K562 (cell line): ENCODE data around the gene SHISAL1. TPM values are rescaled to one million over a fixed set of nuclear protein-coding genes. Genes with fewer than 3 reads are reported as not detected.

Source experiments
- ATAC-seq: fragments of 200-7000 bp; cut with Tn5 transposase; 3 replicates; pipeline ENCODE4 v1.9.1; 2020; ENCODE audit warnings: moderate library complexity
- BruUV-seq: library from RNA; stranded (reverse); fragments of 400-500 nt; replicated peaks from 2 replicates; lab custom pipeline; 2021; lab: Mats Ljungman, UMichigan
- CTCF ChIA-PET: fragments of 300-600 bp; formaldehyde crosslinking; extraction: SDS; loops from one replicate; lab custom pipeline; 2021; ENCODE audit warnings: low intra/inter-chr PET ratio; lab: Yijun Ruan, JAX
- POLR2A ChIA-PET: fragments of 300-600, 350-650 bp; sonication (Branson Sonifier 250); formaldehyde crosslinking; extraction: SDS; loops from one replicate; lab custom pipeline; 2021; ENCODE audit warnings: antibody characterized with exemption, inconsistent platforms; lab: Yijun Ruan, JAX
- DNase-seq, 4 experiments: peaks; one replicate each; pipeline versions ENCODE4 v3.0.0 to v3.0.0-alpha.2; 2011 to 2018; ENCODE audit warnings: low spot score in 3 of 4, mixed read lengths in 3 of 4; ENCODE audit errors: extremely low read depth in 1 of 4
- FAIRE-seq: peaks from 2 replicates; lab custom pipeline; 2011; peaks lifted over from hg19 to GRCh38; lab: Jason Lieb, UNC
- H2AFZ ChIP-seq: 2 replicates; pipeline ENCODE4 v1.6.0; 2011; ENCODE audit warnings: low read depth, low read length, control low read depth, inconsistent platforms
- H3K27ac ChIP-seq: fragments of 200-600 bp; 3 replicates; pipeline ENCODE4 v1.8.0; 2011; ENCODE audit warnings: low read depth, mild to moderate bottlenecking, control low read depth, inconsistent platforms, low read length, moderate library complexity, mixed read lengths; ENCODE audit errors: extremely low read depth
- H3K27me3 ChIP-seq, 2 experiments: fragments of 300-600 bp in 1 of 2; 2 replicates in 1 of 2; 3 replicates in 1 of 2; pipeline versions ENCODE4 v1.6.0 to v1.8.0; 2011; ENCODE audit warnings: inconsistent platforms in 2 of 2, low read length in 2 of 2, mild to moderate bottlenecking in 1 of 2, mixed read lengths in 1 of 2, moderate library complexity in 1 of 2; ENCODE audit not compliant: control insufficient read depth in 2 of 2, insufficient read depth in 2 of 2
- H3K36me3 ChIP-seq: fragments of 300-600 bp; 3 replicates; pipeline ENCODE4 v1.8.0; 2011; ENCODE audit warnings: mild to moderate bottlenecking, low read length, inconsistent platforms; ENCODE audit not compliant: control insufficient read depth, insufficient read depth
- H3K4me1 ChIP-seq, 2 experiments: fragments of 200-600 bp in 1 of 2; replicated peaks in 1 of 2; 2 replicates in 1 of 2; 3 replicates in 1 of 2; pipeline versions ENCODE4 v1.5.1 to v1.8.0; 2011; ENCODE audit warnings: inconsistent platforms in 2 of 2, low read length in 2 of 2, mild to moderate bottlenecking in 1 of 2, mixed read lengths in 1 of 2, moderate library complexity in 1 of 2; ENCODE audit not compliant: control insufficient read depth in 2 of 2, insufficient read depth in 2 of 2
- H3K4me2 ChIP-seq: 2 replicates; pipeline ENCODE4 v1.6.1; 2011; ENCODE audit warnings: low read length, control low read depth, inconsistent platforms, mixed read lengths; ENCODE audit not compliant: insufficient read depth
- H3K4me3 ChIP-seq: fragments of 200-600 bp; sonication (generic), shearing (Covaris generic); 2 replicates; pipeline ENCODE4 v1.5.1; 2016; ENCODE audit warnings: control low read depth, inconsistent platforms
- H3K79me2 ChIP-seq: fragments of 200-600 bp; 3 replicates; pipeline ENCODE4 v1.8.0; 2011; ENCODE audit warnings: low read length, inconsistent platforms; ENCODE audit not compliant: control insufficient read depth, insufficient read depth
- H3K9ac ChIP-seq, 2 experiments: 2 replicates each; pipeline versions ENCODE4 v1.6.0 to v1.6.1; 2011; ENCODE audit warnings: low read depth in 2 of 2, low read length in 2 of 2, control low read depth in 1 of 2, inconsistent platforms in 1 of 2, mild to moderate bottlenecking in 1 of 2, mixed read lengths in 1 of 2; ENCODE audit not compliant: insufficient read depth in 1 of 2
- H3K9me1 ChIP-seq: one replicate; pipeline ENCODE4 v1.6.0; 2011; ENCODE audit warnings: inconsistent platforms, mild to moderate bottlenecking, low read length, moderate library complexity; ENCODE audit not compliant: control insufficient read depth, insufficient read depth
- H3K9me3 ChIP-seq: replicated peaks from 2 replicates; pipeline ENCODE4 v1.5.1; 2011; ENCODE audit warnings: low read depth, low read length, inconsistent platforms; ENCODE audit not compliant: control insufficient read depth, insufficient read depth
- H4K20me1 ChIP-seq: replicated peaks from 2 replicates; pipeline ENCODE4 v1.6.1; 2011; ENCODE audit warnings: low read length, inconsistent platforms, mixed read lengths; ENCODE audit not compliant: control insufficient read depth, insufficient read depth
- HIVEP1 ChIP-seq: fragments of 250-450 bp; sonication (Bioruptor Pico); IDR thresholded peaks from 2 replicates; pipeline ENCODE4 v1.4.0; 2020; ENCODE audit warnings: mild to moderate bottlenecking
- MAX ChIP-seq: sonication (generic); formaldehyde crosslinking; IDR thresholded peaks from 2 replicates; pipeline ENCODE4 v1.9.0; 2022; ENCODE audit warnings: mild to moderate bottlenecking, missing genetic modification reagents
- PATZ1 ChIP-seq: fragments of 250-450 bp; sonication (Bioruptor Pico); IDR thresholded peaks from 2 replicates; pipeline ENCODE4 v1.5.0; 2020; ENCODE audit warnings: mild to moderate bottlenecking, borderline replicate concordance
- ZNF140 ChIP-seq: fragments of 250-450 bp; sonication (Bioruptor Pico); IDR thresholded peaks from 2 replicates; pipeline ENCODE4 v1.8.0; 2021; ENCODE audit warnings: moderate library complexity, mild to moderate bottlenecking, inconsistent platforms
- ZNF274 ChIP-seq: IDR thresholded peaks from 2 replicates; pipeline ENCODE4 v1.6.1; 2011; ENCODE audit warnings: low read depth, mild to moderate bottlenecking, low read length, moderate library complexity, borderline replicate concordance
- ZNF347 ChIP-seq: fragments of 450-650 bp; formaldehyde crosslinking; IDR thresholded peaks from 2 replicates; pipeline ENCODE4 v1.4.0; 2020; ENCODE audit warnings: low read depth, mild to moderate bottlenecking, moderate library complexity
- WGBS: fragments of 100-300 bp; shearing (Covaris generic); methylation state at CpG from one replicate; pipeline ENCODE4 v1.1.6; 2016; ENCODE audit warnings: low coverage, mixed read lengths; ENCODE audit not compliant: insufficient coverage; ENCODE audit errors: missing lambda C conversion rate; 5-methylcytosine and 5-hydroxymethylcytosine counted together
- in situ Hi-C: fragments of 300-500 bp; cut with MboI; formaldehyde crosslinking; loops from 4 replicates; pipeline ENCODE4 v1.15.0; 2018; ENCODE audit warnings: inconsistent platforms, mixed read lengths
- intact Hi-C: fragments of 100-400 bp; cut with micrococcal nuclease; formaldehyde crosslinking; loops from 2 replicates; pipeline ENCODE4 v1.14.2; 2022
- polyA plus RNA-seq, 8 experiments: library from polyadenylated mRNA; depleted of rRNA in 4 of 8; stranded (reverse) in 5 of 8; unstranded in 3 of 8; fragments of >200 nt; fragmentation: Nextera tagmentation in 2 of 8; fragmentation: Illumina TruSeq in 1 of 8; extraction: Ambion mirVana in 2 of 8; extraction: Trizol in 1 of 8; gene quantifications; 2 replicates each; pipeline versions ENCODE4 v1.2.1 to v1.2.3, GENCODE V29; 2011 to 2014; ENCODE audit warnings: inconsistent platforms in 1 of 8, missing spikeins in 1 of 8
- total RNA-seq, 7 experiments: library from RNA; depleted of rRNA in 6 of 7; stranded (reverse); fragments of >200 nt in 6 of 7; fragmentation: Illumina TruSeq in 2 of 7; extraction: Trizol in 2 of 7; gene quantifications; 2 replicates each; pipeline versions ENCODE4 v1.2.1 to v1.2.3, GENCODE V29; 2011 to 2021; ENCODE audit warnings: low replicate concordance in 1 of 7

SHISAL1 gene
- total and polyA plus RNA-seq, 9 of the 15 experiments (the other 6 are each of a cell fraction or from before 2014, with no cell fraction given), result not detected

- no peak for DNase-seq
- Histone ChIP-seq H3K4me2 (no peak overlapping the region), H3K36me3 (no peaks in the 10 kb centered on the region), H3K79me2 (no peaks in the 10 kb centered on the region), H3K9me1 (no peaks in the 10 kb centered on the region), H3K27ac (no peak overlapping the region), H3K4me1 (no peaks in the 10 kb centered on the region; a peak in 1 of 5 replicates), H4K20me1 (no peaks in the 10 kb centered on the region), H3K9me3 (no peaks in the 10 kb centered on the region), H3K4me3 (no peak overlapping the region), H2AFZ (no peak overlapping the region), H3K9ac (no peak overlapping the region), H3K27me3 (peaks cover 0 to 5% of the 10 kb centered on the region in 2 experiments; a peak in 1 of 5 replicates)
- POLR2A ChIA-PET, result no interaction called here
- WGBS, result 26% methylated on average over 18 of the region's 21 CpGs
- ATAC-seq, result no peak
- CTCF ChIA-PET, result no interaction called here
- no TSS peak for BruUV-seq
- intact Hi-C loops, result no loop called here
- FAIRE-seq, result no peak
- in situ Hi-C loops, result no loop called here
- no peak for TF ChIP-seq PATZ1
- TF ChIP-seq ZNF140 (CRISPR knock-in tag), result no peak
- no peak for TF ChIP-seq ZNF347 (CRISPR knock-in tag)
- TF ChIP-seq HIVEP1, result no peak
- no peak for TF ChIP-seq MAX
- TF ChIP-seq ZNF274, result no peak
Measured at GRCh38 chr22:44336962-44337677, 24.4 kb upstream of the SHISAL1 start.
